Measurements from ENCODE around the gene KSR1. TPM values are rescaled to one million over a fixed set of nuclear protein-coding genes. Genes with fewer than 3 reads are reported as not detected.
"Not testable (repeated sequence)": the region's sequence is repeated elsewhere in the genome, so short reads cannot be mapped to it uniquely, and the experiment has no call there.

Gene KSR1
- polyA plus RNA-seq, 1 of the 3 experiments (the other 2 are of a cell fraction) = 7.5 TPM

DNA sequence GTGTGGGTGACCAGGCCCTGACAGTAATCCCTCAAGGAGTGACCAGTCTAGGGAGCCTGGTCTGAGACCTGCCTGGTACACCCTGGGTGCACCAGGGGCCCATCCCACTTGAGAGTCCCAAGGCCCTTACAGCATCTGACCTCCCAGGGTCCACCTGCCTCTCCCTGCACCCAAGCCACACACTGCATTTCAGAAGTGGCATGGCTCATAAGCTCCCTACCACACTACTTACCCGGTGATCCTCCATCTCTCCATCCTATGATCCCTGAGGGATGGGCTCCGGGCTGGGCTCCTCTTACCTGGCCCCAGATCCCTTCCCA lies 215.3 kb downstream of the KSR1 start:
- Histone ChIP-seq H3K4me2 (no peak overlapping the region), H3K27ac (ENCODE audit: low read depth in 2 of 2, low read length in 1 of 2) (no peak overlapping the region), H3K79me2 (ENCODE audit: insufficient read depth) (no peaks in the 10 kb centered on the region), H3K9ac (no peak overlapping the region), H3K4me3 (ENCODE audit: low read depth in 2 of 2, low read length in 1 of 2) (no peak overlapping the region), H3K36me3 (replicated peaks in 1 of 2; ENCODE audit: control insufficient read depth in 1 of 2, insufficient read depth in 2 of 2, low read length in 1 of 2) (no peaks in the 10 kb centered on the region), H3K27me3 (ENCODE audit: insufficient read depth) (no peaks in the 10 kb centered on the region), H3F3A (replicated peaks; ENCODE audit: insufficient read depth) (no peaks in the 10 kb centered on the region), H4K20me1 (ENCODE audit: insufficient read depth) (no peaks in the 10 kb centered on the region), H3K9me3 (no peaks in the 10 kb centered on the region), H3K4me1 (ENCODE audit: control insufficient read depth in 1 of 2, insufficient read depth in 2 of 2, low read depth in 1 of 2, low read length in 1 of 2) (no peaks in the 10 kb centered on the region), H2AFZ (ENCODE audit: low read depth) (no peak overlapping the region), H3K9me2 (no peaks in the 10 kb centered on the region)
- ChIA-PET POLR2A (no interaction called here), CTCF (interaction anchor here (1.1 to 1.9 kb wide), 3 partner anchors 17 to 209 kb away, joined by 5 to 8 read pairs (median 7); no protein-coding TSS in a partner anchor)
- no peak for DNase-seq
- TF ChIP-seq FOXM1 (IDR thresholded peaks at IDR 0.05; ENCODE audit: low read depth) (no peak), EZH2phosphoT487 (IDR thresholded peaks at IDR 0.05; ENCODE audit: borderline replicate concordance, low read depth) (no peak), SIN3A (IDR thresholded peaks at IDR 0.05; ENCODE audit: borderline replicate concordance, low read depth, low read length) (no peak), FOXJ3 (CRISPR knock-in tag; IDR thresholded peaks at IDR 0.05) (no peak), RCOR1 (IDR thresholded peaks at IDR 0.05; ENCODE audit: low read length) (no peak), JUND (IDR thresholded peaks at IDR 0.05) (no peak), ELF1 (IDR thresholded peaks at IDR 0.05) (no peak), CHD2 (IDR thresholded peaks at IDR 0.05; ENCODE audit: low read length, partially characterized antibody) (no peak), EP300 (IDR thresholded peaks at IDR 0.05; ENCODE audit: borderline replicate concordance in 1 of 2, low read depth in 1 of 2, low read length in 1 of 2) (no peak), RXRA (IDR thresholded peaks at IDR 0.05; ENCODE audit: borderline replicate concordance, low read depth) (no peak), NFIC (IDR thresholded peaks at IDR 0.05; ENCODE audit: borderline replicate concordance) (no peak), TAF1 (IDR thresholded peaks at IDR 0.05; ENCODE audit: borderline replicate concordance, low read depth, low read length) (no peak)
- TF ChIP-seq, protein P1, sequence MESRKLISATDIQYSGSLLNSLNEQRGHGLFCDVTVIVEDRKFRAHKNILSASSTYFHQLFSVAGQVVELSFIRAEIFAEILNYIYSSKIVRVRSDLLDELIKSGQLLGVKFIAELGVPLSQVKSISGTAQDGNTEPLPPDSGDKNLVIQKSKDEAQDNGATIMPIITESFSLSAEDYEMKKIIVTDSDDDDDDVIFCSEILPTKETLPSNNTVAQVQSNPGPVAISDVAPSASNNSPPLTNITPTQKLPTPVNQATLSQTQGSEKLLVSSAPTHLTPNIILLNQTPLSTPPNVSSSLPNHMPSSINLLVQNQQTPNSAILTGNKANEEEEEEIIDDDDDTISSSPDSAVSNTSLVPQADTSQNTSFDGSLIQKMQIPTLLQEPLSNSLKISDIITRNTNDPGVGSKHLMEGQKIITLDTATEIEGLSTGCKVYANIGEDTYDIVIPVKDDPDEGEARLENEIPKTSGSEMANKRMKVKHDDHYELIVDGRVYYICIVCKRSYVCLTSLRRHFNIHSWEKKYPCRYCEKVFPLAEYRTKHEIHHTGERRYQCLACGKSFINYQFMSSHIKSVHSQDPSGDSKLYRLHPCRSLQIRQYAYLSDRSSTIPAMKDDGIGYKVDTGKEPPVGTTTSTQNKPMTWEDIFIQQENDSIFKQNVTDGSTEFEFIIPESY (IDR thresholded peaks at IDR 0.05; ENCODE audit: borderline replicate concordance, low read depth) = no peak
- WGBS (ENCODE audit: low lambda C conversion rate) = 40% methylated on average over 2 of the region's 2 CpGs

DNA sequence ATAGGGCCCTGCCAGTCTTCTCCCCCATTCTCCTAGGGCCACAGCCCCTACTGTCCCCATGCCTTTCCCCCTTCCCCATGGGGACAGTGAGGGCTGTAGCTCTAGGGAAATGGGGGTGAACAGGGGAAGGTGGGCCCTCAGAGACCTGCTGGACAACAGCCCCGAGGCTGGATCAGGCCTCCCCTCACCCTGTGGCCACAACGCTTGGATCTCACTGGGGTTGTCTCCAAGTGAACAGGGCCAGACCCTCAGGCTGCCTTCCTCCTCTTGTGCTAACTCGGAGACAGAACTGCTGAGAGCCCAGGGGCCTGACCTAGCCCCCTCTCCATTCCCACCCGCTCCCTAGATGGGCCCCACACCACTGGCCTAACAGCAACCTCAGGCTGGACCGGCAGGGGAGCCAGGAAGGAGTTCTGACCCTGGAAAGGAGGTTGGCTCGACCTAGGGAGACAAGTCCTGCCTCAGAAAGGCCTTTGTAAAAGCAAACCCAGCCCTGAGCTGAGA lies 215.8 kb downstream of the KSR1 start:
- CTCF ChIA-PET = interaction anchor here (1.1 to 1.7 kb wide), 2 partner anchors 17 to 208 kb away, joined by 5 to 8 read pairs; no protein-coding TSS in a partner anchor
- WGBS (ENCODE audit: low lambda C conversion rate) = 15% methylated on average over 6 of the region's 6 CpGs
- POLR2A ChIA-PET = not testable (repeated sequence)

More for the DNA sequence above, 215.8 kb downstream of the KSR1 start:
- not testable (repeated sequence) for H3K9me2 ChIP-seq; H3K4me1 ChIP-seq (ENCODE audit: control insufficient read depth in 1 of 2, insufficient read depth in 2 of 2, low read depth in 1 of 2, low read length in 1 of 2); H3K9ac ChIP-seq; H2AFZ ChIP-seq (ENCODE audit: low read depth); H3K27me3 ChIP-seq (ENCODE audit: insufficient read depth); H3K79me2 ChIP-seq (ENCODE audit: insufficient read depth); H3K4me3 ChIP-seq (ENCODE audit: low read depth in 2 of 2, low read length in 1 of 2); H4K20me1 ChIP-seq (ENCODE audit: insufficient read depth); H3K4me2 ChIP-seq; DNase-seq; H3K36me3 ChIP-seq (replicated peaks in 1 of 2; ENCODE audit: control insufficient read depth in 1 of 2, insufficient read depth in 2 of 2, low read length in 1 of 2); H3F3A ChIP-seq (replicated peaks; ENCODE audit: insufficient read depth); H3K9me3 ChIP-seq; H3K27ac ChIP-seq (ENCODE audit: low read depth in 2 of 2, low read length in 1 of 2)
